ENCODE measurements around the gene YTHDC1. TPM values are rescaled to one million over a fixed set of nuclear protein-coding genes. Genes with fewer than 3 reads are reported as not detected.
A peak's percentile ranks its signal among the peaks of the same experiment; 100 is the strongest.

YTHDC1 gene
- polyA plus RNA-seq, 1 donor, result 119 TPM

DNA sequence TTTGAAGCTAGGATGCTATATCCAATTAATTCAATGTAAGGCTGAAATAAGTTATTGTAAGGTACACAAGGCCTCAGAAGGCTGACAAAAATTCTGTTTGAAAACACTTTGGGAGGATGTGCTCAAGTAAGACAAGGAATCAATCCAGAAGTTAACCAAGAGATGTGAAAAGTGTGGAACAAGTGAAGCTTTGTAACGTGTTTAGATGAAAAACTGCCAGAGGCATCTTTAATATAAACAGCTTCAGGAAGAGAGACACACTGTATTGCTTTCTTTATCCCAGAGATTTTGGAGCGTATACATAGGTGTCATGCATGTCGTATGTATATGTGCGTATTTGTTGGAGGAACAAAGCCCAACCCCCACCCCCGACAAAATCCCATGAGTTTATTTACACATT, 28.3 kb upstream of the YTHDC1 start:
- Histone ChIP-seq H3K4me1 (ENCODE audit: control insufficient read depth, insufficient read depth, low read length) (no peaks in the 10 kb centered on the region), H3K36me3 (ENCODE audit: control insufficient read depth, insufficient read depth, low read length) (no peaks in the 10 kb centered on the region), H3K4me3 (ENCODE audit: low read length) (no peak overlapping the region), H3K9me3 (ENCODE audit: control insufficient read depth, low read depth, low read length) (no peaks in the 10 kb centered on the region), H3K27me3 (ENCODE audit: control insufficient read depth, insufficient read depth, low read length) (no peaks in the 10 kb centered on the region), H3K27ac (ENCODE audit: low read length) (no peak overlapping the region)
- no peak for DNase-seq
- WGBS (ENCODE audit: insufficient coverage, low lambda C conversion rate), result no CpG with 5 or more reads among the region's 5 CpGs

DNA sequence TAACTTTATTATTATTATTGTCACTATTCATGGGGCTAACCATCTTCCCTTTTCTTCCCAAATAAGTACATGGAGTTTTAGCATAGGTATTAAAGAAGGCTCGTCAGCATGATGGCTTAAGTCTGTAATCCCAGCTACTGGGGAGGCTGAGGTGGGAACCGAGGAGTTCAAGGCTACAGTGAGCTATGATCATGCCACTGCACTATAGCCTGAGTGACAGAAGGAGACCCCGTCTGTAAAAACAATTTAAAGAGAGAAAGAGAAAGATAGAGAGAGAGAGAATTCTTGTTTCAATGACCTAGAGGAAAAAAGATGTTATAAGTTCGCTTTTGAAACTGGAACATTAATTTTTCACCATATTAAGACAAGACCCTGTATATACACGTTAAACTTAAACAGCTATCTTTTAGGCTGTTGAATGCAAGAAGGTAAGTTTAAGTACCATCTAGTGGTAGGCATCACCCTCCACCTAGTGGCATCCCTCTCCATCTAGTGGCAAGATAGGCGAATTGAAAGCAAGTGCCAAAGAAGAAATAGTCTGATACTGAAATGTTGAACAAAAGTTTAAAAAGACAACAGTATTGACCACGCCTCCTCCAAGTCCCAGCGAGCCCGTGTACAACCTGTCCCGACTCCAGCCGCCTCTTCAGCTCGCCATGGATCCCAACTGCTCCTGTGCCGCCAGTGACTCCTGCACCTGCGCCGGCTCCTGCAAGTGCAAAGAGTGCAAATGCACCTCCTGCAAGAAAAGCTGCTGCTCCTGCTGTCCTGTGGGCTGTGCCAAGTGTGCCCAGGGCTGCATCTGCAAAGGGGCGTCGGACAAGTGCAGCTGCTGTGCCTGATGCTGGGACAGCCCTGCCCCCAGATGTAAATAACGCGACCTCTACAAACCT, 26.0 kb upstream of the YTHDC1 start:
- peak; percentile 42 to 73 for DNase-seq
- 6% methylated on average over 3 of the region's 19 CpGs for WGBS (ENCODE audit: insufficient coverage, low lambda C conversion rate)
- Histone ChIP-seq H3K4me1 (ENCODE audit: control insufficient read depth, insufficient read depth, low read length) (no peaks in the 10 kb centered on the region), H3K36me3 (ENCODE audit: control insufficient read depth, insufficient read depth, low read length) (no peaks in the 10 kb centered on the region), H3K27ac (ENCODE audit: low read length) (no peak overlapping the region), H3K4me3 (ENCODE audit: low read length) (peak overlapping the region; percentile 42), H3K9me3 (ENCODE audit: control insufficient read depth, low read depth, low read length) (no peaks in the 10 kb centered on the region), H3K27me3 (ENCODE audit: control insufficient read depth, insufficient read depth, low read length) (no peaks in the 10 kb centered on the region)

DNA sequence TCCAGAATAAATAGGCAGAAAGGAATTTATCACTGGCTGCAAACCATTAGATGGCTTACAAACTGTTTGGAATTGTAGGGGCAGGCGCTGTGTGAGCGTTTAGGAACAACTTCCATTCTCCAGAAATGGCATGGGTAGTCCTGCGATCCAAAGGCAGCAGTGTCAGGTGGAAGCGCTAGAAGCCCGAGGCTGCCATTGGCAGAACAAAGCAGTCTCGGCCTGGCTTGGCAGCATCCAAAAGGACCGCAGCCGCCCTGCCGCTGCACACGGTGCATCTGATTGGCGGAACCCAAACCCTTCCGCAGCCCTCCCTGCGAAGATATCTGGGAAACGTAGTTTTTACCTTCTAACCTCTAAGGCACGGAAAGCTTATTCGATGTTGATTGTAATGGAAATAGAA, 23.6 kb upstream of the YTHDC1 start:
- H3K4me1 ChIP-seq (ENCODE audit: control insufficient read depth, insufficient read depth, low read length), result no peaks in the 10 kb centered on the region
- no peaks in the 10 kb centered on the region for H3K9me3 ChIP-seq (ENCODE audit: control insufficient read depth, low read depth, low read length)
- H3K4me3 ChIP-seq (ENCODE audit: low read length), result peak overlapping the region; percentile 5
- WGBS (ENCODE audit: insufficient coverage, low lambda C conversion rate), result no CpG with 5 or more reads among the region's 16 CpGs
- DNase-seq, result peak; percentile 31 to 43
- no peaks in the 10 kb centered on the region for H3K27me3 ChIP-seq (ENCODE audit: control insufficient read depth, insufficient read depth, low read length)
- no peaks in the 10 kb centered on the region for H3K36me3 ChIP-seq (ENCODE audit: control insufficient read depth, insufficient read depth, low read length)
- H3K27ac ChIP-seq (ENCODE audit: low read length), result no peak overlapping the region

DNA sequence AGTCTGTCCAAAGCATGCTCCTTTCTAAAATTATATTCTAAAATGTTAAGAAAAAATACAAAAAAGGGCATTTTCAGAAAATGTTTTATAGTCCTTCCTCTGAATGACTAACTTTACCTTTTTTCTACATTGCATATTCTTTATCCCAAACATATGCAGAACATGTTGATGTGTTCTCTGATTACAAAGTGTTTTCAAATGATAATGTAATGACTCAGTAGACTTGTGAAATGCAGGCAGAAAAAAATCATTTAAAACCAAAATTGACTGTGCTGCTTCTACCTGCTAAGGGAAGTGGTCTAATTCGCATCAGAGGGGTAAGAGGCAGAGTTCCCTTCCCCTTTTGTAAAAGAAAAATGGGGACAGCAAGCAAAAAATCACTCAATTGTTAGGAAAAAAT, 22.7 kb upstream of the YTHDC1 start:
- no peak overlapping the region for H3K4me3 ChIP-seq (ENCODE audit: low read length)
- DNase-seq, result no peak
- H3K36me3 ChIP-seq (ENCODE audit: control insufficient read depth, insufficient read depth, low read length), result no peaks in the 10 kb centered on the region
- H3K27me3 ChIP-seq (ENCODE audit: control insufficient read depth, insufficient read depth, low read length), result no peaks in the 10 kb centered on the region
- WGBS (ENCODE audit: insufficient coverage, low lambda C conversion rate), result no CpG with 5 or more reads among the region's 1 CpG
- no peaks in the 10 kb centered on the region for H3K4me1 ChIP-seq (ENCODE audit: control insufficient read depth, insufficient read depth, low read length)
- H3K27ac ChIP-seq (ENCODE audit: low read length), result no peak overlapping the region
- H3K9me3 ChIP-seq (ENCODE audit: control insufficient read depth, low read depth, low read length), result no peaks in the 10 kb centered on the region

DNA sequence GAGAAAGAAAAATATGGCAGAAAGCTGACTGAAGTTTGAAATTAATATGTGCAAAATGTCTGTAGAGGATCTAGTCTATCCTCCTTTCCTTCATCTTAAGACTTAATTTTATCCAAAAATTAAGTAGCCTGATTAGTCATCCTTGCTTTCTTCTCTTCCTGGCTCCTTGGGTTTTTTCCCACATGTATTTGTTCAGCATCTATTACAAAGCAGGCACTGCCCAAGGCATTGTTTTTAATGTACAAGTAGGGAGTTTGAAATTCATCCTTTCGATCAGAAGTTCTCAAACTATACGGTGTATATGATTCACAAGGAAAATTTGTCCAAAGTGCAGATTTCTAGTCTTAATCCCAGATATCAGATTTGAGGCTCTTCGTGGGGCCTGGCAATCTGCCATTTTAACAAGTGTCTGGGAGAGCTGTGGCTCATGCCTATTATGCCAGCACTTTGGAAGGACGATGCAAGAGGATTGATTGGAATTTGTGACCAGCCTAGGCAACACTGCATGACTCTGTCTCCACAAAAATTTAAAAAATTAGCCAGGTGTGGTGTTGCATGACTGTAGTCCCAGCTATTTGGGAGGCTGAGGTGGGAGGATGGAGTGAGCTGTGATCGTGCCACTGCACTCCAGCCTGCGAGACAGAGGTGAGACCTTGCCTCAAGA, 19.4 kb upstream of the YTHDC1 start:
- Histone ChIP-seq H3K36me3 (ENCODE audit: control insufficient read depth, insufficient read depth, low read length) (no peaks in the 10 kb centered on the region), H3K27me3 (ENCODE audit: control insufficient read depth, insufficient read depth, low read length) (no peaks in the 10 kb centered on the region), H3K4me1 (ENCODE audit: control insufficient read depth, insufficient read depth, low read length) (no peaks in the 10 kb centered on the region), H3K4me3 (ENCODE audit: low read length) (no peak overlapping the region), H3K27ac (ENCODE audit: low read length) (no peak overlapping the region), H3K9me3 (ENCODE audit: control insufficient read depth, low read depth, low read length) (no peaks in the 10 kb centered on the region)
- 90% methylated on average over 2 of the region's 6 CpGs for WGBS (ENCODE audit: insufficient coverage, low lambda C conversion rate)
- no peak for DNase-seq

DNA sequence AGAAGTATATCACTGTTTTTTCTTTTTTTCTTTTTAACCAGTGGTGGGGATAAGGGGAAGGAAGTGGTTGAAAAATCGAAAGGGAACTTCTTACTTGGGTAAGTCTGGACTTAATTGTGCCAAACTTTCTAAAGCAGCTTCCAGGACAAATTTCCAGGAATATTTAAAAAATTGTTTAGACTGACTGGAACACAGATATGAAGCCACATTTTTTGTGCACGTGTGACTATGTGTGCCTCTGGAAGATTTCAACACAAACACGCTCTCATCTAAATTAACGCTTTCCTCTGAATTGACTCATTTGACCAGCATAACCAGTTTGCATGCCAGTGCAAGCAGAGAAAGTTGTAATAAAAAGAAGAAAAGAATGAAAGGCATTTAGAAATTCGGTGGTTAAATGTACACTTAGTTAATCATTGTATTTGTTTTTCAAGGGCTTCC, 18.8 kb upstream of the YTHDC1 start:
- 71% methylated on average over 4 of the region's 5 CpGs for WGBS (ENCODE audit: insufficient coverage, low lambda C conversion rate)
- DNase-seq, result no peak
- Histone ChIP-seq H3K27ac (ENCODE audit: low read length) (no peak overlapping the region), H3K9me3 (ENCODE audit: control insufficient read depth, low read depth, low read length) (no peaks in the 10 kb centered on the region), H3K27me3 (ENCODE audit: control insufficient read depth, insufficient read depth, low read length) (no peaks in the 10 kb centered on the region), H3K4me1 (ENCODE audit: control insufficient read depth, insufficient read depth, low read length) (no peaks in the 10 kb centered on the region), H3K36me3 (ENCODE audit: control insufficient read depth, insufficient read depth, low read length) (no peaks in the 10 kb centered on the region), H3K4me3 (ENCODE audit: low read length) (no peak overlapping the region)

DNA sequence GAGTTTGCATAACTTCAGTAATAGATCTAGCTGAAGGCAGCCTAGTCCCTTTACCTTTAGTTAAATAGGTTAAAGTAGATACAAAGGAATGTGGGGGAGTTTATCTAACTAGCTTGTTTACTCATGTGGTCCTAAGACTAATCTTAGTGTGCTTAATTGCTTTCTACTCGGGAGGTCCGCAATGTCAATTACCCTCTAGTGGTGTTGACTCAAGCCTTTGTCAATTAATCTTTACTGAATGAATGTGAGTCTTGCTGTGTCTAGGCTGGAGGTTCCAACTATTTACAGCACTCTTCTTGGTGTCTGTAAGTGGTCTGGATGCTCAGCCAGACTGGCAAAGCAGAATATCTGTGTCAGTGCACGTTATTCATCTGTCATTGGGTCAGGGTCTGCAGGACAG, 17.9 kb upstream of the YTHDC1 start:
- no peaks in the 10 kb centered on the region for H3K4me1 ChIP-seq (ENCODE audit: control insufficient read depth, insufficient read depth, low read length)
- H3K36me3 ChIP-seq (ENCODE audit: control insufficient read depth, insufficient read depth, low read length), result no peaks in the 10 kb centered on the region
- no peak for DNase-seq
- H3K4me3 ChIP-seq (ENCODE audit: low read length), result no peak overlapping the region
- no peak overlapping the region for H3K27ac ChIP-seq (ENCODE audit: low read length)
- H3K27me3 ChIP-seq (ENCODE audit: control insufficient read depth, insufficient read depth, low read length), result no peaks in the 10 kb centered on the region
- no peaks in the 10 kb centered on the region for H3K9me3 ChIP-seq (ENCODE audit: control insufficient read depth, low read depth, low read length)
- no CpG with 5 or more reads among the region's 3 CpGs for WGBS (ENCODE audit: insufficient coverage, low lambda C conversion rate)

DNA sequence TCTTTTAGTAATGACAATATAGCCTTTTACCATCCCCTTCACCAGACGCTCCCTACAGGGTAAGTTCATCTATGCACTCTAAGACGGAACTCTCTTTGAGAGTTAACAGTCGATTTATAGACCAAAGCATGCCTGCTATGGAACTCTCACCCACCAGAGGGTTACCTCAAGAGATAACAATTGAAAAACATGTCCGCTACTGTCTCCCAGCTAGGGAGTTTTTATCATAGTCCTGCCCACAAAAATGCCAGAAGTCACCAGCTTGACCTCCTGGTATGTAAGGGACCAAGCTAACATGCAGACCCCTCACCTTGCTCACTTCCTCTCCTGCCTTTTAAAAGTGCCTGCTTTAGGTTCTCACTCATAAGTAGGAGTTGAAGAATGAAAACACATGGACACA, 16.7 kb upstream of the YTHDC1 start:
- H3K27ac ChIP-seq (ENCODE audit: low read length), result no peak overlapping the region

DNA sequence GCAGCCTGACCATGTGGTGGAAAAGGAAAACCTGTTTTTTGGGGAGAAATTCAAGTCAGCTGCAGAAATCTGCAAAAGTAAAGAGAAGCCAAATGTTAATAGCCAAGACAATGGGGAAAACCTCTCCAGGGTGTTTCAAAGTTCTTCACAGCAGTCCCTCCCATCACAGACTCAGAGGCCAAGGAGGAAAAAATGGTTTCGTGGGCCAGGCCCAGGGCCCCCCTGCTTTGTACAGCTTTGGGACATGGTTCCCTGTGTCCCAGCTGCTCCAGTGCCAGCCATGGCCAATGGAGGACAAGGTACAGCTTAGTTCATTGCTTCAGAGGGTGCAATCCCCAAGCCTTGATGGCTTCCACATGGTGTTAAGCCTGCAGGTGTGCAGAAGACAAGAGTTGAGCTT, 15.2 kb upstream of the YTHDC1 start:
- Histone ChIP-seq H3K4me1 (ENCODE audit: control insufficient read depth, insufficient read depth, low read length) (peaks cover 2% of the 10 kb centered on the region), H3K36me3 (ENCODE audit: control insufficient read depth, insufficient read depth, low read length) (no peaks in the 10 kb centered on the region), H3K27me3 (ENCODE audit: control insufficient read depth, insufficient read depth, low read length) (no peaks in the 10 kb centered on the region), H3K4me3 (ENCODE audit: low read length) (no peak overlapping the region), H3K27ac (ENCODE audit: low read length) (no peak overlapping the region), H3K9me3 (ENCODE audit: control insufficient read depth, low read depth, low read length) (no peaks in the 10 kb centered on the region)
- WGBS (ENCODE audit: insufficient coverage, low lambda C conversion rate), result no CpG with 5 or more reads among the region's 1 CpG
- no peak for DNase-seq

More for the DNA sequence above, 16.7 kb upstream of the YTHDC1 start:
- Histone ChIP-seq H3K36me3 (ENCODE audit: control insufficient read depth, insufficient read depth, low read length) (no peaks in the 10 kb centered on the region), H3K9me3 (ENCODE audit: control insufficient read depth, low read depth, low read length) (no peaks in the 10 kb centered on the region), H3K27me3 (ENCODE audit: control insufficient read depth, insufficient read depth, low read length) (no peaks in the 10 kb centered on the region), H3K4me1 (ENCODE audit: control insufficient read depth, insufficient read depth, low read length) (peaks cover under 1% of the 10 kb centered on the region), H3K4me3 (ENCODE audit: low read length) (no peak overlapping the region)
- DNase-seq, result no peak
- 93% methylated on average over 2 of the region's 4 CpGs for WGBS (ENCODE audit: insufficient coverage, low lambda C conversion rate)

DNA sequence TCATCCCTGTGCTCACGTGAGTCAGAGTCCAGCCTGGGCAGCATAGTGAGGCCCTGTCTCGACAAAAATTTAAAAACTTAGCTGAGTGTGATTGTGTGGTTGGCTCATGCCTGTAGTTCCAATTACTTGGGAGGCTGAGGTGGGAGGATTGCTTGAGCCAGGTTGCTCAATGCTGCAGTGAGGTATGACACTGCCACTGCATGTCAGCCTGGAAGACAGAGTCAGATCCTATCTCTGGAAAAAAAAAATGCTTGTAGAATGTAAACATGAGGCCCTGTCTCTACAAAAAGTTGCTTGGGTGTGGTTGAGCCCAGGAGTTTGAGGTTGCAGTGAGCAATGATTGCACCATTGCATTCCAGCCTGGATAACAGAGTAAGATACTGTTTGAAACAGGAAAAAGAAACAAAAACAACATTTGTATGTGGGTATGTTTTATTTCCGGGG, 11.3 kb upstream of the YTHDC1 start:
- DNase-seq, result peak; percentile 56 to 63
- H3K4me1 ChIP-seq (ENCODE audit: control insufficient read depth, insufficient read depth, low read length), result peaks cover 2% of the 10 kb centered on the region
- H3K27me3 ChIP-seq (ENCODE audit: control insufficient read depth, insufficient read depth, low read length), result no peaks in the 10 kb centered on the region
- H3K36me3 ChIP-seq (ENCODE audit: control insufficient read depth, insufficient read depth, low read length), result no peaks in the 10 kb centered on the region
- no peaks in the 10 kb centered on the region for H3K9me3 ChIP-seq (ENCODE audit: control insufficient read depth, low read depth, low read length)
- no CpG with 5 or more reads among the region's 3 CpGs for WGBS (ENCODE audit: insufficient coverage, low lambda C conversion rate)
- peak overlapping the region; percentile 53 for H3K27ac ChIP-seq (ENCODE audit: low read length)
- no peak overlapping the region for H3K4me3 ChIP-seq (ENCODE audit: low read length)
